HG03378 (cell line): Measurements from ENCODE around the gene ASB1.

Experiments used
- ATAC-seq: cut with Tn5 transposase; IDR thresholded peaks from one replicate; pipeline ENCODE4 v1.9.1; 2021; ENCODE audit warnings: mild to moderate bottlenecking, moderate library complexity; ENCODE audit not compliant: unreplicated experiment

Gene ASB1

GRCh38 chr2:238489896-238490295, 63.2 kb downstream of the ASB1 start:
- ATAC-seq: no peak

GRCh38 chr2:238492840-238493239, 66.1 kb downstream of the ASB1 start:
- ATAC-seq: no peak

GRCh38 chr2:238493411-238493810, 66.7 kb downstream of the ASB1 start:
- no peak for ATAC-seq

- no peak for ATAC-seq
Observed at GRCh38 chr2:238493880-238494572, 67.3 kb downstream of the ASB1 start.

GRCh38 chr2:238494573-238494961, 67.8 kb downstream of the ASB1 start:
- ATAC-seq: no peak

- no peak for ATAC-seq
Observed at GRCh38 chr2:238495422-238495821, 68.7 kb downstream of the ASB1 start.

GRCh38 chr2:238496756-238497609, 70.3 kb downstream of the ASB1 start:
- ATAC-seq: no peak

- no peak for ATAC-seq
Observed at GRCh38 chr2:238497610-238498005, 70.9 kb downstream of the ASB1 start.

- ATAC-seq: no peak
Observed at GRCh38 chr2:238498188-238498587, 71.5 kb downstream of the ASB1 start.

- ATAC-seq: no peak
Observed at GRCh38 chr2:238498691-238499295, 72.1 kb downstream of the ASB1 start.

GRCh38 chr2:238499731-238500580, 73.2 kb downstream of the ASB1 start:
- no peak for ATAC-seq

GRCh38 chr2:238501311-238501710, 74.6 kb downstream of the ASB1 start:
- no peak for ATAC-seq
